ENCODE results near the gene ELOVL1. TPM values are rescaled to one million over a fixed set of nuclear protein-coding genes. Genes with fewer than 3 reads are reported as not detected.
"Not testable (repeated sequence)": the region's sequence is repeated elsewhere in the genome, so short reads cannot be mapped to it uniquely, and the experiment has no call there.

Gene ELOVL1
- 160 and 176 TPM in 2 replicates for total RNA-seq (2014; rRNA removed; shearing (Covaris generic))

DNA sequence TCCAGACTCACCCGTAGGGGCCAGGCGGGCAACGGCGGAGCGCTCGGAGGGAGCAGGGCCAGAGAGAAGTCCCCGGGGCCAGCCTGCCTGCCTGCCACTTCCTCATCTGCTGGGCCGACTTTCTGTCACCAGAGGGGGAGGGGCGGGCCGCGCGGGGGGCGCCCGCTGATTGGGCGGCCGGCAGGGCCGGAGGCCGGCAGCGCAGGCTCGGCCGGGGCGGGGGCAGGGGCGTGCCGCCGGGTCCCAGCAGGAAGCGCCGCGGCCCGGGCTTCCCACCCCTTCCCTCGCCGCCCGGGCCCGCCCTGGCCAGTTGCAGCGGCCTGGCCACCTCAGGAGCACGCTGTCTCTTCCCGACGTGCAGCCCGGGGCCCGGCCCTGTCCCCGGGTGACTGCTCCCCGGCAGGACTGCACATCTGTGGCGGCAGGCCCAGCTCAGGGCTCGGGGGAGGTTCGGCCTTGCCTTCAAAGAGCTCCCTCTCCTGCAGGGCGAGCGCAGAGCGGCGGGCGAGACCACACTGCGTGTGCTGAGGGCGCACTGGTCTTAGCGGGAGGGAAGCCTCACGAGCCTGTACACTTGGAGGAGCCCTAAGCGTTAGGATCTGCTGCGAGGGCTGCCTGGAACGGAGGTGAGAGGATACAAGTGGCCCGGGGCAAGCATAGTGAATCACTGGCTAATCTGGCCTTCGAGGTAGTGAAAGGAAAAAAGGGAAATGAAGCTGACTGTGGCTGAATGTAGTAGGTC lies at the start of gene ELOVL1:
Gene ELOVL1, minus strand, starts transcription at position 108 of the 742 bp plus-strand sequence. CDS start 2,402 bp downstream, outside the sequence.
- peak; percentile 91 for DNase-seq (ENCODE audit: low spot score)

DNA sequence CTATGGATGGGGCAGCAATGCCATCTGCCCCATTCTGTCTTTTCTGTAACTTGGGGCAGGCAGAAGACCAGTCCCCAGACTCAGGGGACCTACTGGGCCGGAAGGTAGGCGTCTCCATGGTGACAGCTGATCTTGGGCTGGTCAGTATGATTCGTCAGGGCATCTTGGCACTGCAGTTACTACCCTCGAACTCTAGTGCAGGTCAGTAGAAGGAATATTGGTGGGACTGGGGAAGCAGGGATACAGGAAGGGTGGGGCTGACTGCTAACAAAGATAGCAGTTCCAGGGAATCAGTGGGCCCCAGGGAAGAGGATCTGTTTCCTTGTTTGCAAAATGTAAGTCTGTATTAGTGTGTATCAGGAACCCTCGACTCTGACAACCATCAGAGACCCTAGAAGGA lies 48.1 kb upstream of the ELOVL1 start:
- no peak for DNase-seq (ENCODE audit: low spot score)

- peak; percentile 82 for DNase-seq (ENCODE audit: low spot score)
These were observed 46.9 kb upstream of the ELOVL1 start for GRCh38 chr1:43414634-43415223.

DNA sequence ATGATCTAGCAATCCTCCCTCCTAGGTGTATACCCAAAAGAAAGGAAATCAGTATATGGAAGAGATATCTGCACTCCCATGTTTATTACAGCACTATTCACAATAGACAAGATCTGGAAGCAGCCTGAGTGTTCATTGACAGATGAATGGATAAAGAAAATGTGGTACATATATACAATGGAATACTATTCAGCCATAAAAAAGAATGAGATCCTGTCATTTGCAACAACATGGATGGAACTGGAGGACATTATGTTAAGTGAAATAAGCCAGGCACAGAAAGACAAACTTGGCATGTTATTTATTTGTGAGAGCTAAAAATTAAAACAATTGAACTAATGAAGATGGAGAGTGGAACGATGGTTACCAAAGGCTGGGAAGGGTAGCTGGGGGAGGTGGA lies 45.6 kb upstream of the ELOVL1 start:
- not testable (repeated sequence) for DNase-seq (ENCODE audit: low spot score)

- no peak for DNase-seq (ENCODE audit: low spot score)
These were observed 42.8 kb upstream of the ELOVL1 start for GRCh38 chr1:43410571-43410970.

DNA sequence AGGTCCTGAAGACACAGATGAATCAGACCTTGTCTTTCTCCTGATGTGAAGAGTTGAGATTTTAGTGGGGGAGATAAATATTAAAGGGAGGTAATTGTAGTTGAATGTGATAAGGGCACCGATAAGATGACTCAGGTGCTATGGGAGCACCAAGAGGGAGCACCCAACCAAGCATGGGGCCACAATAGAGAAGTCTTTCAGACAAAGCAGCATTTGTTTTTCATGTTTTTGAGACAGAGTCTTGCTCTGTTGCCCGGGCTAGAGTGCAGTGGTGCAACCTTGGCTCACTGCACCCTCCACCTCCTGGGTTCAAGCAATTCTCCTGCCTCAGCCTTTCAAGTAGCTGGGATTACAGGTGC lies 38.0 kb upstream of the ELOVL1 start:
- DNase-seq (ENCODE audit: low spot score), result no peak

DNA sequence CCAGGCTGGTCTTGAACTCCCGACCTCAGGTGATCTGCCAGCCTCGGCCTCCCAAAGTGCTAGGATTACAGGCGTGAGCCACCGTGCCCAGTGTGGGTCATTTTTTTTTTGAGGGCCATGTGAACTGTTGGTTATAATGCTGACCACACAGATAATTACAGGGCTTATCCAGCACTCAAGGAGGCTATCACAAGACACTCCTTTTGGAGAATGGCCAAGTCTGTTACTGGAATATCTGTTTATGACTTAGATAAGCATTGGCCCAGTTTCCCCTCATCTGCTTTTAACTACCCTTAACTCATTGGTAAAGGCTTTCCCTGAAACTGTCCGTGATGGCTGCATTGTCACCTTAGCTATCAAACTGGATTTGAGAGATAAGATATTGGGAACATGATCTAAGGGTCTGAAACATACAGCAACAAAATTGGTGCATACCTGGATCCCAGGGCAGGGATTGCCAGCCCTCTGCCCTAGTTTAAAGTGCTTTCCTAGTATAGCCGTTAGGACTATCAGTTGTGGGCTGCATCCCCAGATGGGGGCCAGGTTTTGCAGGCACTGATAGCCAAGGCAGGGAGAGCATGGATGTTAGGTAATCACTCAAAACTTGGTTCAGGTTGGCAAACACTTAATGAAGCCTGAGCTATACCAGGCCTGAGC lies 37.5 kb upstream of the ELOVL1 start:
- DNase-seq (ENCODE audit: low spot score), result no peak

DNA sequence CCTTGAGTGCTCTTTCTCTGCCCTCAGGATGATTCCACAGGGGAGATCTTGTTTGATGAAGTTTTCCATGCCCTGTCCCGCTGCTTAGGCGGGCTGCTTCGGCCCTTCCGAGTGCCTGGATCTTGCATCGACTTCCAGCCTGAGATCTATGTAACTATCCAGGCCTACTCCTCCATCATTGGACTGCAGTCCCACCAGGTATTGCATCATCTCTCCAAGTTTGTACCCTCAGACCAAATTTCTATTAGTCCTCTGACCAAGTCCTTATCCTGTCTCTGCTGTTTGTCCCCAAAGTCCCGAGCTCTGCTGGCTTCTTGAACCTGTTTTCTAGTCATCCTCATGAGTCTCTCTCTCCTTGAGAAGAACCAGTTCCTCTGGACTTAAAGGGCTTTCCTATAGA lies 36.5 kb upstream of the ELOVL1 start:
- DNase-seq (ENCODE audit: low spot score), result no peak

GRCh38 chr1:43402089-43402865 lies 34.5 kb upstream of the ELOVL1 start:
- no peak for DNase-seq (ENCODE audit: low spot score)

GRCh38 chr1:43400441-43400840 lies 32.6 kb upstream of the ELOVL1 start:
- DNase-seq (ENCODE audit: low spot score), result not testable (repeated sequence)

DNA sequence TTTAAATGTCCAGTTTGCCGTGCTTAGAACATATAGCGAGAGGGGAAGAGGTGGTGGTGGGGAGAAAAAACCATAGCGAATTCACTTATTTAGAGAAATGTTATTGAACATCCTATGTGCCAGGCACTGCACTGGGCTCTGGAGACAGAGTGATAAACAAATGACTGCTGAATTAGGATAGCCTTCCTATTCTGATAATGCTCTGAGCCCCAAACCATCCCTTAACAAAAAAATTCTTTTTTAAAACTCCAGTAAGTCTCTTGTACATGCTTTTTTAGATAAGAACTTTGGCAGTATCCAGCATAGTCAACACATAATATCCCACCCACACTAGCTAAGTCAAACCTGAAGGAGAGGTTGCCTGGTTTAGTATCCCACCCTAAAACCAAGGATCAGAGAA lies 30.4 kb upstream of the ELOVL1 start:
- no peak for DNase-seq (ENCODE audit: low spot score)

DNA sequence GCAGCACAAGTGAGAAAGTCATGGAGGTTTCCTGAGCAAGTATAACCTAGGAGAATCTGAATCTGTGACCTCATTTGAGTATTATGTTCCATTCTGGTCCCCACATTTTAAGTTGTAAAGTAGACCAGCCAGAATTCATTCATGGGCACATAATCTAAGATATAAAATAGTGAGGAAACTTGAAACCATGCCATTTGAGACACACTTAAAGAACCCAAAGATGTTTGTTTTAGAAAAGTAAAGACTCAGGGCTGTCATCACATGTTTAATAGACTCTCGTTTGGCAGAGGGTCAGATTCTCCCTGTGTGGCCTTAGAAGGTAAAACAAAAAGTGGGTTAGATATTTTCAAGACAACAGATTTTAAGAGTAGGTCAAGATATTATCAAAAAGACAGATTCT lies 28.2 kb upstream of the ELOVL1 start:
- DNase-seq (ENCODE audit: low spot score), result no peak

DNA sequence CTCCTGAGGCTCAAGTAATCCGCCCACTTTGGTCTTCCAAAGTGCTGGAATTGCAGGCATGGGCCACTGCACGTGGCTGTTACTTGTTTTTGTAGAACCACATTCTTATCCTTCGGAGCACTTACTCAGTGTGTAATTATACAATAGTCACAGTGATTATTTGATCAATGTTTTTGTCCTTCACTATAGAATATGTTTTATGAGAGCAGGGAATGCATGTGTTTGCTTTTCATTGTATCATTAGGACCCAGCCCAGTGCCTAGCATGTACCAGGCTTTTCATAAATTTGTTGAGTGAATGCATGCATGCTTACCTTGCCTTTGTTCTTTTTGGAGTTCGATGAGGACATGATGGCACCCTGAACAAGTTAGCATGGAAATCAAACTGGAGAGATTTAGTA lies 27.7 kb upstream of the ELOVL1 start:
- DNase-seq (ENCODE audit: low spot score), result no peak

DNA sequence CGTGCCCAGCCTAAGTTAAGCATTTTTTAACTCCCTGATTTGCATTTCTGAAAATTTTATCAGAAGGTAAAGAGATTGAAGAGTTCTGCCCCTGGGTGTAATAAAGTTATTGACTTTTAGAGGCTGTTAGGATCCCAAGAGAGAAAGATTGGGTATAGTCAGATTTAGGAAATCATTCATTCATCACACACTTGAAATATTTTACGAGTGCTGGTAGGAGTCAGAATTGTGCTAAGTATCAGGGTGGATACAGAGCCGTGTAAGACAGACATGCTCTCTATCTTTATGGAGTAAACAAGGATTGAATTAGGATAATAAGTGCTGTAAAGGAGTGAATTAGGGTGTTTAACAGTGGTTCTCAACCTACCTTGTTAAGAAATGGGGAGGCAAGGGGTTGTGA lies 24.9 kb upstream of the ELOVL1 start:
- no peak for DNase-seq (ENCODE audit: low spot score)

- DNase-seq (ENCODE audit: low spot score), result peak; percentile 98
These were observed 21.8 kb upstream of the ELOVL1 start, which contains the start of the genes MED8 and SZT2 for GRCh38 chr1:43389326-43390313. TSS of gene MED8 (minus strand) at chr1:43389800. CDS start at chr1:43389764, 36 bp downstream. TSS of gene SZT2 (plus strand) at chr1:43389899. CDS start at chr1:43389969, 70 bp downstream.

GRCh38 chr1:43388613-43389012 lies 20.8 kb upstream of the ELOVL1 start:
- no peak for DNase-seq (ENCODE audit: low spot score)

DNA sequence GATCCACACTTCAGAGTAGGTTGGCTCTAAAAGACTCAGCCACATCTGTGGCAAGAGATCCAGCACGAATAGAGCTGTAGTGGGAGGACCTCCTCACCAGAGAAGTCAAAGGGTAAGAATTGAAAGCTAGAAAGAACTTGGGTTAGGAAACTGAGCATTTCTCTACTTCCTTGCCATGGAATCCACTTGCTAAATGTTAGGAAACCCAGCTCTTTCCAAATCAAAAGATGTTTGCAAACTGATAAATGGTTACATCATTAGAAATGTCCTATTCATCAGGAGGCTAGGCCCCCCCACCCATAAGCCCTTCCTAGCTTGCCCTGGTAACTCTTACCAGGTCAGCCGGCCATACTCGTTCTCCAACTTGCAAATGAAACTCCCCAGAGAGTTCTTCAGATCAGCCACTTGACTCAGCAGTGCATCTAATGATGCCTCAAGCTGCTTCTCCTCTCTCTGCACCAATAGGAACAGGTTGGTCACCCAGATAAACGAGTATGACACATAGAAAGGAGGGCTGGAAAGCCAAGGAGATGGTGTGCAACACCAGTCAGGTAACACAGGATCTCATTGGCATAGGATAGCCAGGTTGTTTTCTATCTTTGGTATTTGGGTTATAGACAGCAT lies 20.3 kb upstream of the ELOVL1 start:
- DNase-seq (ENCODE audit: low spot score), result no peak

GRCh38 chr1:43386676-43387075 lies 18.9 kb upstream of the ELOVL1 start:
- DNase-seq (ENCODE audit: low spot score), result no peak

- peak; percentile 56 for DNase-seq (ENCODE audit: low spot score)
These were observed 15.6 kb upstream of the ELOVL1 start for GRCh38 chr1:43383449-43383848.

All from HT-29 (cell line).